Activated CD8-positive, alpha-beta T cell treated with anti-CD3 and anti-CD28 coated beads for 36 hours (primary cell): Measurements from ENCODE around the gene HNF4A. TPM values are rescaled to one million over a fixed set of nuclear protein-coding genes. Genes with fewer than 3 reads are reported as not detected.

Source experiments
- ATAC-seq: fragments of 200-7000 bp; cut with Tn5 transposase; one replicate; pipeline ENCODE4 v1.10.0; 2021; ENCODE audit warnings: mild to moderate bottlenecking, moderate library complexity
- CTCF ChIA-PET: fragments of 350-600 bp; sonication (Branson Sonifier 250); formaldehyde crosslinking; loops from one replicate; lab custom pipeline; 2021; ENCODE audit warnings: antibody characterized with exemption; lab: Charles Lee
- POLR2A ChIA-PET: fragments of 350-600 bp; sonication (Branson Sonifier 250); formaldehyde crosslinking; loops from one replicate; lab custom pipeline; 2021; ENCODE audit warnings: antibody characterized with exemption; lab: Charles Lee
- DNase-seq: peaks from one replicate; pipeline ENCODE4 v3.0.0-alpha.2; 2020
- H3K27ac Mint-ChIP-seq: one replicate; pipeline ENCODE4 v1.8.0; 2021; ENCODE audit warnings: mild to moderate bottlenecking, mixed read lengths
- H3K27me3 Mint-ChIP-seq: one replicate; pipeline ENCODE4 v1.8.0; 2021; ENCODE audit warnings: mixed read lengths
- H3K36me3 Mint-ChIP-seq: one replicate; pipeline ENCODE4 v1.8.0; 2021; ENCODE audit warnings: low read depth, mixed read lengths
- H3K4me1 Mint-ChIP-seq: one replicate; pipeline ENCODE4 v1.8.0; 2021; ENCODE audit warnings: low read depth, mixed read lengths
- H3K4me3 Mint-ChIP-seq: one replicate; pipeline ENCODE4 v1.8.0; 2021; ENCODE audit warnings: mild to moderate bottlenecking, moderate library complexity, mixed read lengths
- H3K9me3 Mint-ChIP-seq: one replicate; pipeline ENCODE4 v1.8.0; 2021; ENCODE audit warnings: mixed read lengths
- intact Hi-C: fragments of 100-400 bp; cut with micrococcal nuclease; formaldehyde crosslinking; loops from one replicate; pipeline ENCODE4 v1.10.0; 2022
- total RNA-seq, 2 experiments: library from RNA; stranded (reverse); gene quantifications; one replicate each; pipeline ENCODE4 v1.2.3, GENCODE V29; 2021
- TF ChIP-seq, protein P1 (sequence below): fragments of 200-600 bp; IDR thresholded peaks from one replicate; pipeline ENCODE4 v1.8.0; 2022; ENCODE audit warnings: antibody characterized with exemption, mild to moderate bottlenecking

HNF4A gene
- total RNA-seq, 2 experiments from 2014 or later, result not detected

- H3K9me3 Mint-ChIP-seq, result no peaks in the 10 kb centered on the region
- ATAC-seq, result no peak
- no peak overlapping the region for H3K27ac Mint-ChIP-seq
- H3K27me3 Mint-ChIP-seq, result peaks cover 4% of the 10 kb centered on the region
- intact Hi-C loops, result no loop called here
- H3K36me3 Mint-ChIP-seq, result no peaks in the 10 kb centered on the region
- H3K4me3 Mint-ChIP-seq, result no peak overlapping the region
- TF ChIP-seq, protein P1, sequence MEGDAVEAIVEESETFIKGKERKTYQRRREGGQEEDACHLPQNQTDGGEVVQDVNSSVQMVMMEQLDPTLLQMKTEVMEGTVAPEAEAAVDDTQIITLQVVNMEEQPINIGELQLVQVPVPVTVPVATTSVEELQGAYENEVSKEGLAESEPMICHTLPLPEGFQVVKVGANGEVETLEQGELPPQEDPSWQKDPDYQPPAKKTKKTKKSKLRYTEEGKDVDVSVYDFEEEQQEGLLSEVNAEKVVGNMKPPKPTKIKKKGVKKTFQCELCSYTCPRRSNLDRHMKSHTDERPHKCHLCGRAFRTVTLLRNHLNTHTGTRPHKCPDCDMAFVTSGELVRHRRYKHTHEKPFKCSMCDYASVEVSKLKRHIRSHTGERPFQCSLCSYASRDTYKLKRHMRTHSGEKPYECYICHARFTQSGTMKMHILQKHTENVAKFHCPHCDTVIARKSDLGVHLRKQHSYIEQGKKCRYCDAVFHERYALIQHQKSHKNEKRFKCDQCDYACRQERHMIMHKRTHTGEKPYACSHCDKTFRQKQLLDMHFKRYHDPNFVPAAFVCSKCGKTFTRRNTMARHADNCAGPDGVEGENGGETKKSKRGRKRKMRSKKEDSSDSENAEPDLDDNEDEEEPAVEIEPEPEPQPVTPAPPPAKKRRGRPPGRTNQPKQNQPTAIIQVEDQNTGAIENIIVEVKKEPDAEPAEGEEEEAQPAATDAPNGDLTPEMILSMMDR, result no peak
- POLR2A ChIA-PET, result no interaction called here
- DNase-seq, result no peak
- no peaks in the 10 kb centered on the region for H3K4me1 Mint-ChIP-seq
- CTCF ChIA-PET, result no interaction called here
Observed at GRCh38 chr20:44336086-44336485, 19.4 kb upstream of the HNF4A start.

DNA sequence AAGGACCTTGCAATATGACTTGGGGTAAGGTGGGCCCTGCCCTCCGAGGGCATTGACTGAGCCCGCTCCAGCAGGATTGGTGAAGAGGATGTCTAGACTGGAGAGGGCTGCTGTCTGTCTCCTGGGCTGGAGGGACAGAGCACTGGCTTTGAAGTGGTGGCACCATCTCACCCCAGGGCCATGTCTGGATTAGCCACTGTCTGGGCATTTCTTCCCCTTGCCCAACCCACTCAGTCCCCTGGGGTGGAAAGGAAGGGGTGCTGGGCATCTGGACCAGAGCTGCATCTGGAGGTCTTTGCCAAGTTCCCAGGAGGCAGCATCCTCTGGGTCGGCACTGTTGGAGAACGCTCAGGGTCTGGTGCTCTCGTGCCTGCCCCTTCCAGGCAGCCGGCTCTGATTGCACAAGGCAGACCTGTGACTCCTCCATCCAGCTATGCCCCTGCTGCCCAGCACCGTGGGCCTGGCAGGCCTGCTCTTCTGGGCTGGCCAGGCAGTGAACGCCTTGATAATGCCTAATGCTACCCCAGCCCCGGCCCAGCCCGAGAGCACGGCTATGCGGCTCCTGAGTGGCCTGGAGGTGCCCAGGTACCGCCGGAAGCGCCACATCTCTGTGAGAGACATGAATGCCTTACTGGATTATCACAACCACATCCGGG is 18.6 kb upstream of the HNF4A start, which contains the start of gene R3HDML:
Gene R3HDML, plus strand, starts transcription at position 319 of the 656 bp plus-strand sequence. Its CDS starts 115 bp downstream, at position 434.
- intact Hi-C loops, result no loop called here

GRCh38 chr20:44342248-44342647 is 13.3 kb upstream of the HNF4A start:
- no peaks in the 10 kb centered on the region for H3K9me3 Mint-ChIP-seq
- H3K4me1 Mint-ChIP-seq, result no peaks in the 10 kb centered on the region
- no peak overlapping the region for H3K27ac Mint-ChIP-seq
- DNase-seq (no peak), ATAC-seq (no peak)
- TF ChIP-seq, protein P1, result no peak
- H3K4me3 Mint-ChIP-seq, result no peak overlapping the region
- no peaks in the 10 kb centered on the region for H3K27me3 Mint-ChIP-seq
- intact Hi-C loops, result no loop called here
- CTCF ChIA-PET, result no interaction called here
- POLR2A ChIA-PET, result no interaction called here
- no peaks in the 10 kb centered on the region for H3K36me3 Mint-ChIP-seq

More for the DNA sequence above, 18.6 kb upstream of the HNF4A start, which contains the start of gene R3HDML:
- Mint-ChIP-seq H3K9me3 (no peaks in the 10 kb centered on the region), H3K4me3 (no peak within 1 kb of the TSS), H3K27ac (no peak within 1 kb of the TSS), H3K27me3 (peaks cover 4% of the 10 kb centered on the region), H3K4me1 (no peaks in the 10 kb centered on the region), H3K36me3 (no peaks in the 10 kb centered on the region)
- ChIA-PET CTCF (no interaction called here), POLR2A (no interaction called here)
- DNase-seq, result no peak
- TF ChIP-seq, protein P1, result no peak
- ATAC-seq, result no peak

DNA sequence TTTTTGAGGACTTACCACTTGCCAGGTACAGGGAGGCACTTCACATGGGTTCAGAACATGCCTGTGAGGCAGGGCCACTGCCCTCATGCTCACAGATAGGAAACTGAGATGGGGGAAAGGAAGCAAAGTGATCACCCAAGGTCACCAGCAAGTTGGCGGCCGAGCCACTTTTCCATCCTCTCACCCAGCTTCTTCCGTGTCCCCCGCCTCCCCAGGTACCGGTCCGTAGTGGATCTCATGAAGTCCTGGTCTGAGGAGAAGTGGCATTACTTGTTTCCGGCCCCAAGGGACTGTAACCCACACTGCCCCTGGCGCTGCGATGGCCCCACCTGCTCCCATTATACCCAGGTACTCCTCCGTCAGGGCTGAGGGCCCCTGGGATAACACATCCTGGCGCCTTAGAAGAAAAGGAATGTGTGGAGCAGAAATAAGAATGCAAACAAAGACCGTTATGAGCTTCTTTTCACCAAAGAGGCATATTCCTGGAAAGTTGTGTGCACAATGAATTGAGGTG is 12.3 kb upstream of the HNF4A start:
- POLR2A ChIA-PET, result no interaction called here
- CTCF ChIA-PET, result no interaction called here

DNA sequence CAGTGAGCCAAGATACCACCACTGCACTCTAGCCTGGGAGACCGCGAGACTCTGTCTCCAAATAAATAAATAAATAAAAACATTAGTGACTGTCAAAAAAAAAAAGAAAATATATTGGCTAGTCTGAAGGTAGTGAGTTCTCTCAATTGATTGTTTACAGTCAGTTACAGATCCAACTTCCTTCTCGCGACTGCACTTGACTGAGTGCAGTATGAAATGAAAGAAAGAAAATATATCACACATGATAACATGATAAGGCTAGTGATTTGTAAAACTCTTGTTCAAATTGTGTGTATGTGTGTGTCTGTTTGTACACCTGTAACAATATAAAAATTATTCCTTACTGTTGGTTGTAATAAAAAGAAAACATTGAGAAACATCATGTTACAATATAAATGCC is 10.8 kb upstream of the HNF4A start:
- Mint-ChIP-seq H3K4me3 (no peak overlapping the region), H3K27ac (no peak overlapping the region), H3K27me3 (no peaks in the 10 kb centered on the region), H3K9me3 (no peaks in the 10 kb centered on the region), H3K4me1 (no peaks in the 10 kb centered on the region), H3K36me3 (no peaks in the 10 kb centered on the region)
- ATAC-seq, result no peak
- intact Hi-C loops, result no loop called here
- ChIA-PET POLR2A (no interaction called here), CTCF (no interaction called here)
- TF ChIP-seq, protein P1, result no peak
- DNase-seq, result no peak

More for the DNA sequence above, 12.3 kb upstream of the HNF4A start:
- TF ChIP-seq, protein P1, result no peak
- Mint-ChIP-seq H3K4me3 (no peak overlapping the region), H3K36me3 (no peaks in the 10 kb centered on the region), H3K27ac (no peak overlapping the region), H3K27me3 (no peaks in the 10 kb centered on the region), H3K4me1 (no peaks in the 10 kb centered on the region), H3K9me3 (no peaks in the 10 kb centered on the region)
- intact Hi-C loops, result no loop called here
- ATAC-seq, result no peak
- DNase-seq, result no peak
